ENCODE measurements around the gene CDCA8. TPM values are rescaled to one million over a fixed set of nuclear protein-coding genes. Genes with fewer than 3 reads are reported as not detected.
A peak's percentile ranks its signal among the peaks of the same experiment; 100 is the strongest.

CDCA8 gene
- total and polyA plus RNA-seq, 2 of the 13 experiments (the other 11 are each of a cell fraction or from before 2014, with no cell fraction given): 24.1 to 38.6 TPM

DNA sequence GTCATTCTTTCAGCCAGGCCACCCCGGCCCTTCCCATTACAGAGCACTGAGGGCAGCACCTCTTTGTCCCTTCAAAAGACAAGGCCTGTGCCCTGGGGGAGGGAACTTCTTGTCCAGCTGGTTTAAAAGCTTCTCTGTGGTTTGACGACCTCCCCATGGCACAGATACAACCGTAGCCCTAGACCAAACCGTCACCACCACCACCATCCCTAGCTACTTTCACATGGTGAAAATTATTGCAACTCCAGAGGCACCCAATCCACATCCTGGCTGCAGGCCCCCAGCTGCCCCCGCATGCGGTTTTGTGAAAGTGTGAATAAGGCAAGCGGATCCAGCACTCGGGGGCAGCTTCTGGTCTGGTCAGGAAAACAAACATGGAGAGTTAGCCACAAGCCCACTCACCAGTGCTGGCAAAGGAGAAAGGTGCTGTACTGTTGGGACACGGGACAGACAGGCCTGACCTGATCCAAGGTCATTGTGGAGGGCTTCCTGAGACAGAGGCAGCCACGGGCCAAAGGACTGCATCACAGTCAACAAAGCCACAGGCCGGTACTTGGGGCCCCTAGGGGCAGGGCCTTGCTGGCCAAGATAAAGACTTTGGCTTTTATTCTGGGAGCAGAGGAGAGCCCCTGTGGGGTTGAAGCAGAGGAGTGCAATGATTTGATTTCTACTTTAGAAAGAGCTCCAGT, 31.2 kb downstream of the CDCA8 start (continued):
- TF ChIP-seq CREB3 (CRISPR knock-in tag; IDR thresholded peaks at IDR 0.05) (no peak), MAFK (conservative IDR thresholded peaks at IDR 0.05 in 1 of 2, IDR thresholded peaks at IDR 0.05 in 1 of 2; ENCODE audit: low read length in 2 of 2) (no peak), HNF4A (CRISPR knock-in tag; IDR thresholded peaks at IDR 0.05) (peak; percentile 73), TOE1 (CRISPR knock-in tag; IDR thresholded peaks at IDR 0.05) (no peak), MED1 (CRISPR knock-in tag; IDR thresholded peaks at IDR 0.05) (peak; percentile 78), ELF1 (CRISPR knock-in tag; IDR thresholded peaks at IDR 0.05) (0 out of 2 replicates have a peak, but pooled peaks have one; percentile 37), ZNF501 (CRISPR knock-in tag; IDR thresholded peaks at IDR 0.05) (peak; percentile 75), ISX (CRISPR knock-in tag; conservative IDR thresholded peaks at IDR 0.05) (no peak), HMG20B (CRISPR knock-in tag; conservative IDR thresholded peaks at IDR 0.05) (peak; percentile 88), ZNF572 (CRISPR knock-in tag; IDR thresholded peaks at IDR 0.05) (no peak), ZNF543 (CRISPR knock-in tag; IDR thresholded peaks at IDR 0.05) (0 out of 2 replicates have a peak, but pooled peaks have one; percentile 38)

GRCh38 chr1:37724575-37724974, 32.3 kb downstream of the CDCA8 start:
- ATAC-seq: no peak
- POLR2A ChIA-PET: interaction anchor here (0.7 kb wide), 1 partner anchor 83 kb away, joined by 3 read pairs; the partner anchor contains the start of gene YRDC
- no peak for FAIRE-seq
- TF ChIP-seq ZNF878 (CRISPR knock-in tag; IDR thresholded peaks at IDR 0.05) (no peak), ATRX (CRISPR knock-in tag; IDR thresholded peaks at IDR 0.05; ENCODE audit: borderline replicate concordance) (no peak), ZSCAN5A (CRISPR knock-in tag; IDR thresholded peaks at IDR 0.05; ENCODE audit: borderline replicate concordance) (no peak), ZNF678 (CRISPR knock-in tag; IDR thresholded peaks at IDR 0.05) (no peak), PAWR (CRISPR knock-in tag; IDR thresholded peaks at IDR 0.05; ENCODE audit: borderline replicate concordance) (no peak), ATM (IDR thresholded peaks at IDR 0.05; ENCODE audit: borderline replicate concordance) (no peak), KAT2B (IDR thresholded peaks at IDR 0.05; ENCODE audit: borderline replicate concordance, low read depth, low read length) (no peak), FOXM1 (CRISPR knock-in tag; IDR thresholded peaks at IDR 0.05) (no peak), ZNF468 (CRISPR knock-in tag; IDR thresholded peaks at IDR 0.05) (no peak), ZNF709 (CRISPR knock-in tag; IDR thresholded peaks at IDR 0.05) (no peak), JARID2 (CRISPR knock-in tag; IDR thresholded peaks at IDR 0.05; ENCODE audit: insufficient replicate concordance) (no peak), ARNT2 (CRISPR knock-in tag; IDR thresholded peaks at IDR 0.05; ENCODE audit: low read depth) (no peak), ZNF773 (CRISPR knock-in tag; IDR thresholded peaks at IDR 0.05; ENCODE audit: borderline replicate concordance) (no peak)

More at GRCh38 chr1:37724575-37724974, 32.3 kb downstream of the CDCA8 start:
- 30% methylated on average over 6 of the region's 6 CpGs for WGBS (ENCODE audit: low lambda C conversion rate)
- intact Hi-C loops (cut with micrococcal nuclease; ENCODE audit: unreplicated experiment): loop anchor here (10.0 kb wide), 1 partner anchor 70 kb away; the partner anchor contains the start of gene MANEAL
- in situ Hi-C loops (cut with HindIII; ENCODE audit: extremely low pct_ligation_motif_present, low pct_unique_long_range_greater_than_20kb): no loop called here
- CTCF ChIA-PET (ENCODE audit: low intra/inter-chr PET ratio, low total read pairs): no interaction called here
- peaks cover 1 to 14% of the 10 kb centered on the region in 2 experiments; a peak in 3 of 5 replicates for H3K27me3 ChIP-seq (ENCODE audit: control insufficient read depth in 1 of 2, insufficient read depth in 2 of 2, low read length in 2 of 2)
- no TSS peak for BruUV-seq (replicated peaks)
- H3K9me3 ChIP-seq (ENCODE audit: low read length): no peaks in the 10 kb centered on the region
- no peaks in the 10 kb centered on the region for H4K20me1 ChIP-seq (ENCODE audit: insufficient read depth, low read length)
- no peak overlapping the region for H3K4me2 ChIP-seq (ENCODE audit: low read depth, low read length)
- H3K79me2 ChIP-seq (ENCODE audit: insufficient read depth, low read length): no peaks in the 10 kb centered on the region
- peaks cover 54% of the 10 kb centered on the region for H3K4me1 ChIP-seq (ENCODE audit: insufficient read depth, low read length)
- H3K36me3 ChIP-seq (replicated peaks in 1 of 2; ENCODE audit: control insufficient read depth in 1 of 2, insufficient read depth in 2 of 2, low read length in 2 of 2): no peaks in the 10 kb centered on the region
- no peak overlapping the region for H3K4me3 ChIP-seq (replicated peaks in 1 of 3; ENCODE audit: insufficient read depth in 1 of 3, low read depth in 2 of 3, low read length in 3 of 3)
- no peak overlapping the region for H3K27ac ChIP-seq (ENCODE audit: extremely low read length, insufficient read depth, low read length)
- DNase-seq (ENCODE audit: low spot score): no peak
- H2AFZ ChIP-seq (ENCODE audit: low read length): no peak overlapping the region
- no peak overlapping the region for H3K9ac ChIP-seq (ENCODE audit: insufficient read depth, low read depth, low read length)

Measured in HepG2 (cell line).